Measurements from ENCODE around the gene WWOX. TPM values are rescaled to one million over a fixed set of nuclear protein-coding genes. Genes with fewer than 3 reads are reported as not detected.

The WWOX gene
- total RNA-seq, 1 donor from 2014 or later = 18.6 TPM

DNA sequence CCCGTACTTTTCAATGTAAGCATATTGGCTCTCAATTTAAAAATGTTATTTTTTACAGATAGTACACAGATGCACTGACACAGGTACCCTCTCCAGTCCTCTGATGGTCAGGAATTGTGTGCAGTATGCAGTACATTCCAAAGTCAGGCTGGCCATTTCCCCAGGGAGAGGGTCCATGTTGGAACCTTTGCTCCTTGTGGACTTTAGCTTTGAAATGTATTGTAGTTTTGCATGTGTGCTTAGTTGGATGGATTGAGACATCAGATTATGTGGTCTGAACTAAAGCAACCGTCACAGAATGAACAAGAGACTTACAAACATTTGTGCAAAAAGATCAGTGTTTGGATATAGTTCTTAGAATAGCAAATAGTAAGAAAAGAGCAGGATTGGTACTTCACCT lies 381.1 kb downstream of the WWOX start:
- TF ChIP-seq, protein P1, sequence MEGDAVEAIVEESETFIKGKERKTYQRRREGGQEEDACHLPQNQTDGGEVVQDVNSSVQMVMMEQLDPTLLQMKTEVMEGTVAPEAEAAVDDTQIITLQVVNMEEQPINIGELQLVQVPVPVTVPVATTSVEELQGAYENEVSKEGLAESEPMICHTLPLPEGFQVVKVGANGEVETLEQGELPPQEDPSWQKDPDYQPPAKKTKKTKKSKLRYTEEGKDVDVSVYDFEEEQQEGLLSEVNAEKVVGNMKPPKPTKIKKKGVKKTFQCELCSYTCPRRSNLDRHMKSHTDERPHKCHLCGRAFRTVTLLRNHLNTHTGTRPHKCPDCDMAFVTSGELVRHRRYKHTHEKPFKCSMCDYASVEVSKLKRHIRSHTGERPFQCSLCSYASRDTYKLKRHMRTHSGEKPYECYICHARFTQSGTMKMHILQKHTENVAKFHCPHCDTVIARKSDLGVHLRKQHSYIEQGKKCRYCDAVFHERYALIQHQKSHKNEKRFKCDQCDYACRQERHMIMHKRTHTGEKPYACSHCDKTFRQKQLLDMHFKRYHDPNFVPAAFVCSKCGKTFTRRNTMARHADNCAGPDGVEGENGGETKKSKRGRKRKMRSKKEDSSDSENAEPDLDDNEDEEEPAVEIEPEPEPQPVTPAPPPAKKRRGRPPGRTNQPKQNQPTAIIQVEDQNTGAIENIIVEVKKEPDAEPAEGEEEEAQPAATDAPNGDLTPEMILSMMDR (IDR thresholded peaks at IDR 0.05; ENCODE audit: unreplicated experiment) = no peak
- no peak overlapping the region for H3K27ac Mint-ChIP-seq (ENCODE audit: unreplicated experiment)
- no peaks in the 10 kb centered on the region for H3K36me3 Mint-ChIP-seq (ENCODE audit: low read depth, unreplicated experiment)
- no peak for DNase-seq (ENCODE audit: low spot score)
- H3K4me1 Mint-ChIP-seq (ENCODE audit: unreplicated experiment) = peaks cover 11% of the 10 kb centered on the region
- H3K9me3 Mint-ChIP-seq (ENCODE audit: unreplicated experiment) = no peaks in the 10 kb centered on the region
- H3K27me3 Mint-ChIP-seq (ENCODE audit: unreplicated experiment) = no peaks in the 10 kb centered on the region
- no peak overlapping the region for H3K4me3 Mint-ChIP-seq (ENCODE audit: unreplicated experiment)

DNA sequence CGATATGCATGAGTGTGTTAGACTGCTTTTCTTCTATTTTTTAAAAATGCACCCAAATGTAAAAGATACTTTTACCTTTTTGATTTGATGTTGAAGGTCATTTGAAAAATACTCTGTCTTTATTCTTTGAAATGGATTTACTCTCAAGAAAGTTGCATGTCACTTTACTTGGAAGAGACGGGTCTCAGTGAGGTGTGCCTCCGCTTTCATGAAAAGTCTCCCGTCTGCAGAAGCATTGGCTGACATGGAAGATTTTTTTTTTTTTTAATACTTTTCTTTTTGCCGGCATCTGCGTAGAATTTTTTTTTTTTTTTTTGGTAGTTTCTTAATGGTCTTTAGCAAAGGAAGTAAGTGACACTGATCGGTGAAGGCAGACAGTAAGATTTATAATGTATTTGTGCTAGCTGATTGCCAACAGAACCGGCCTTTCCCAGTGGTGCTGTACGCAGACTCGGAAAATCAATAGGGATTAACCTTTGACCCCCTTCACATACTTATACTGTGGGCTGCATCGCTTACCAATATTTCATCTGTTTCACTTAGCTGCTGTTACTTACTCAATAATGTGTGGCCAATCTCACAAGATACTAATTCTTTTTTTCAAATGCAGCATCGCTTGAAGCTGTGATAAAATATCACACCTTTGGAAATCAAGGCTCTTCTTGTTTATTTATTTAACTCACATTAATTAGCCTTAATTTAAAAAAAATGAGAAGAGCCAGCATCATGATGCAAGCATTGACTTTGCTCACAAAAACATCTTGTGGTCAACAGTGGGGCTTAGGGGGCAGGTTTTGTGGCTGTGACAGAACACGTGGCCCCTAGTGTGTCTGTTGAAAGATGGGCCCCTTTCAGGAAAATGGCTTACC lies 383.9 kb downstream of the WWOX start:
- Mint-ChIP-seq H3K36me3 (ENCODE audit: low read depth, unreplicated experiment) (no peaks in the 10 kb centered on the region), H3K27ac (ENCODE audit: unreplicated experiment) (no peak overlapping the region), H3K27me3 (ENCODE audit: unreplicated experiment) (no peaks in the 10 kb centered on the region), H3K4me1 (ENCODE audit: unreplicated experiment) (peaks cover 1% of the 10 kb centered on the region), H3K4me3 (ENCODE audit: unreplicated experiment) (no peak overlapping the region), H3K9me3 (ENCODE audit: unreplicated experiment) (no peaks in the 10 kb centered on the region)
- no peak for DNase-seq (ENCODE audit: low spot score)
- TF ChIP-seq, protein P1 (IDR thresholded peaks at IDR 0.05; ENCODE audit: unreplicated experiment) = no peak

GRCh38 chr16:78484509-78485058 lies 385.1 kb downstream of the WWOX start:
- H3K4me1 Mint-ChIP-seq (ENCODE audit: unreplicated experiment) = no peaks in the 10 kb centered on the region
- TF ChIP-seq, protein P1 (IDR thresholded peaks at IDR 0.05; ENCODE audit: unreplicated experiment) = no peak
- no peaks in the 10 kb centered on the region for H3K27me3 Mint-ChIP-seq (ENCODE audit: unreplicated experiment)
- H3K4me3 Mint-ChIP-seq (ENCODE audit: unreplicated experiment) = no peak overlapping the region
- no peak overlapping the region for H3K27ac Mint-ChIP-seq (ENCODE audit: unreplicated experiment)
- no peak for DNase-seq (ENCODE audit: low spot score)
- no peaks in the 10 kb centered on the region for H3K9me3 Mint-ChIP-seq (ENCODE audit: unreplicated experiment)
- no peaks in the 10 kb centered on the region for H3K36me3 Mint-ChIP-seq (ENCODE audit: low read depth, unreplicated experiment)

DNA sequence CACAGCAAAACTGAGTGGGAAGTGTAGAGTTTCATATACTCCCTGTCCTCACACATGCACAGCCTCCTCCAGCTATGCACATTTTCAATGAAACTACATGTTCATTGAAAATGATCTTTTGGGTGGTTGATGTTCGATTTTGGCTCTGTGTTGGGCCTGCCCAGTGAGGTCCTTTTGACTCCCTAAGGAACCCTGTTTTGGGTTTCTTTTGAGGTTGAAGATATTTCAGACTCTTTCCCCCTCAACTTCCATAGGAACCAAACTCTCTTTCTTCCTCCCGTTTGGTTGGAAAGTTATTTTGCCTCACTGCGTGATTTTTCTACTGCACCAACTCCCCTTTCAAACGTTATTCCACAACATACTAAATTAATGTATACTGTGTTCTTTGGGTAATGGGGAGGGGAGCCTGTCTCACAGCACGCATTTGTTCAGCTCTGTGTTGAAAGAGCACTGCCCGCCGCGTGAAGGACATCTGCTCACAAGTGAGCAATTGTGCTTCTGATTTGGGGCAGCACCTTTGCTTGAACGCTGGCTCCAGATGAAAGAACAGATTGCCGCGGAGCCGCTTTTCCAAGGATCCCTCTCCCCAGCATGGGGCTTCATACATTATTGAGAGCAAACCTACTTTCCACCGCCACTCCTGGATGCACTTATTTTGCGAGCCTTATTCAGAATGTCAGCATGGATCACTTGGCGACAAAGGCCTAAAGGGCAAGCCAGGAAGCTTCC lies 385.9 kb downstream of the WWOX start:
- Mint-ChIP-seq H3K27me3 (ENCODE audit: unreplicated experiment) (peaks cover 1% of the 10 kb centered on the region), H3K4me1 (ENCODE audit: unreplicated experiment) (no peaks in the 10 kb centered on the region), H3K36me3 (ENCODE audit: low read depth, unreplicated experiment) (no peaks in the 10 kb centered on the region), H3K27ac (ENCODE audit: unreplicated experiment) (no peak overlapping the region), H3K4me3 (ENCODE audit: unreplicated experiment) (no peak overlapping the region), H3K9me3 (ENCODE audit: unreplicated experiment) (no peaks in the 10 kb centered on the region)
- TF ChIP-seq, protein P1 (IDR thresholded peaks at IDR 0.05; ENCODE audit: unreplicated experiment) = no peak
- DNase-seq (ENCODE audit: low spot score) = no peak
